Spleen (tissue), 7 donors: ENCODE measurements around the gene CEP152.
"Not testable (repeated sequence)": the region's sequence is repeated elsewhere in the genome, so short reads cannot be mapped to it uniquely, and the experiment has no call there.

Source experiments
- CTCF ChIP-seq, 11 experiments: fragments of 200-600 bp in 7 of 11; fragments of 450-650 bp in 4 of 11; sonication (generic) in 4 of 11; IDR thresholded peaks in 8 of 11; conservative IDR thresholded peaks in 3 of 11; 1 replicate in 7 of 11; 2 replicates in 4 of 11; pipeline versions ENCODE4 v1.4.0 to v1.8.0; 2016 to 2021; ENCODE audit warnings: antibody characterized with exemption in 11 of 11, inconsistent platforms in 4 of 11, mild to moderate bottlenecking in 1 of 11
- POLR2A ChIP-seq, 3 donors: fragments of 450-650 bp; IDR thresholded peaks; one replicate each; pipeline ENCODE4 v1.5.1; 2017; ENCODE audit warnings: antibody characterized with exemption in 3 of 3, mild to moderate bottlenecking in 1 of 3
- donor health status: DM: no; HTN: no; CAD: no; lungs with moderate emphysema.
- donor health status: DM: no; HTN: no; CAD: no.
- donor health status: DM: no; HTN: no; CAD: no.

DNA sequence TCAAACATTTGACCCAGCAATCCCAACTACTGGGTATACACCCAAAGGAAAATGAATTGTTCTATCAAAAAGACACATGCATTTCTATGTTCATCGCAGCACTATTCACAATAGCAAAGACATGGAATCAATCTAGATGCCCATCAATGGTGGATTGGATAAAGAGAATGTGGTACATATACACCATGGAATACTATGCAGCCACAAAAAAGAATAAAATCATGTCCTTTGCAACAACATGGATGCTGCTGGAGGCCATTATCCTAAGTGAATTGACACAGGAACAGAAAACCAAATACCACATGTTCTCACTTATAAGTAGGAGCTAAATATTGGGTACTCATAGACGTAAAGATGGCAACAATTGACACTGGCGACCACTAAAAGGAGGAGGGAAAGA, 43.6 kb upstream of the CEP152 start:
- not testable (repeated sequence) for TF ChIP-seq CTCF (IDR thresholded peaks at IDR 0.05 in 8 of 11, conservative IDR thresholded peaks at IDR 0.05 in 3 of 11); POLR2A (IDR thresholded peaks at IDR 0.05)
